GM18498 (cell line): Measurements from ENCODE around the gene PFDN1.
"Not testable (repeated sequence)": the region's sequence is repeated elsewhere in the genome, so short reads cannot be mapped to it uniquely, and the experiment has no call there.

Source experiments
- ATAC-seq: cut with Tn5 transposase; IDR thresholded peaks from one replicate; pipeline ENCODE4 v1.9.1; 2021; ENCODE audit warnings: mild to moderate bottlenecking, moderate library complexity; ENCODE audit not compliant: unreplicated experiment

The PFDN1 gene

GRCh38 chr5:140217299-140218026, 85.4 kb downstream of the PFDN1 start:
- ATAC-seq: no peak

- no peak for ATAC-seq
These were observed 86.3 kb downstream of the PFDN1 start for GRCh38 chr5:140216478-140217074.

GRCh38 chr5:140215276-140215675, 87.6 kb downstream of the PFDN1 start:
- ATAC-seq: no peak

DNA sequence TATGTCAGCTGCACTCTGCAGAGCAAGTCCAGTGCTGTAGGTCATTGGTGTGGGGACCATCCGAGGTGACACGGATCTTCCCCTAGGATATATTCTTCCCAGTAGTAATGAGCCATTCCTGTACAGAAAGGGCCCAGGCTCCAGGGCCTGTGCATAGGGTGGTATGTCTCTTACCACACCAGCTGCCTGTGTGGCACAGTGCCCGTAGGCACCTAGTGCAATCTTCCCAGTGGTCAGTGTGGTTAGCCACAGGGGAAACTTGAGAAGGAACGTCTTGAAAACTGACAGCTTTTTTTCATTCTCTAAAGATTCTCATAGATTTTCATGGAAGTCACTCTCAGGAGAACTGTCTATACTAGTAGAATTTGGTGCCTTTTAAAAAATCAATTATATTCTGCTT, 88.1 kb downstream of the PFDN1 start:
- ATAC-seq: no peak

DNA sequence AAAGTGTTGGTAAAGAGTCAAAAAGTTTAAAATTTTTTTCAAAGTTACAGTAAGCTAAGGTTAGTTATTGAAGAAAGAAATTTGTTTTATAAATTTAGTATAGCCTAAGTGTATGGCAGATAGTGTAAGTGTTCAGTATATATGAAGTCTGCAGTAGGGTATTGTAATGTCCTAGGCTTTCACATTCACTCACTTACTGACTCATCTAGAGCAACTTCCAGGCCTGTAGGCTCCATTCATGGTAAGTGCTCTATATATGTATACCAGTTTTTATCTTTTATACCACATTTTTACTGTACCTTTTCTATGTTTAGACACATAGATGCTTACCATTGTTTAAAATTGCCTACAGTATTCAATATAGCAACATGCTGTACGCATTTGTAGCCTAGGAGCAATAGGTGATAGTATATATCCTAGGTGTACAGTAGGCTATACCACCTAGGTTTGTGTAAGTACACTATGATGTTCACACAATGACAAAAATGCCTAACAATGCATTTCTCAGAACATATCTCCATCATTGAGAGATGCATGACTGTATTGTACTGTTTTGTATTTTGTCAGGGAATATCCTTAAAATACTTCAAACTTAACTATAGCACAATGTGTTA, 89.4 kb downstream of the PFDN1 start:
- peak; percentile 54 for ATAC-seq

GRCh38 chr5:140208065-140208464, 94.8 kb downstream of the PFDN1 start:
- ATAC-seq: no peak

GRCh38 chr5:140207250-140207964, 95.5 kb downstream of the PFDN1 start:
- ATAC-seq: peak; percentile 65

- no peak for ATAC-seq
These were observed 96.9 kb downstream of the PFDN1 start for GRCh38 chr5:140205952-140206351.

DNA sequence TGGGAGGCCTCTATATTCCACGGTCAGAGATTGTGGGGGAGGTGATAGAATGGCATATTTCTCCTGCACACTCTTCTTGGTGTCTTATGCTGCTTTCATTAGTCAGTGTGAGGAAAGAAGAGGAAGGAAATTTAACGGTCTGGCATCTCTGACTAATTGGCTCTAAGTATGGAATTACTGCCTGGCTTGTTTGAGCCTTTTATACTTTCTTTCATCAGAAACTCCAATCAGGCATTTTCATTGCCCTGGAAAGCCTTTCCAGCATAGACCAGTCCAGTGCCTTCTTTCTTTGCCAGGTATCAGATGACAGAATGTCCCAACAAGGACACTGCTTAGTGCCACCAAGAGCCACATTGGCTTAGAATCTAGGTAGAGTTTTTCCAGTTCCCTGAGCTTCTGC, 97.7 kb downstream of the PFDN1 start:
- ATAC-seq: no peak

- no peak for ATAC-seq
These were observed 100.3 kb downstream of the PFDN1 start for GRCh38 chr5:140202610-140203009.

GRCh38 chr5:140202078-140202477, 100.8 kb downstream of the PFDN1 start:
- ATAC-seq: no peak

- not testable (repeated sequence) for ATAC-seq
These were observed 104.0 kb downstream of the PFDN1 start for GRCh38 chr5:140198915-140199314.

GRCh38 chr5:140197023-140197422, 105.9 kb downstream of the PFDN1 start:
- ATAC-seq: no peak

DNA sequence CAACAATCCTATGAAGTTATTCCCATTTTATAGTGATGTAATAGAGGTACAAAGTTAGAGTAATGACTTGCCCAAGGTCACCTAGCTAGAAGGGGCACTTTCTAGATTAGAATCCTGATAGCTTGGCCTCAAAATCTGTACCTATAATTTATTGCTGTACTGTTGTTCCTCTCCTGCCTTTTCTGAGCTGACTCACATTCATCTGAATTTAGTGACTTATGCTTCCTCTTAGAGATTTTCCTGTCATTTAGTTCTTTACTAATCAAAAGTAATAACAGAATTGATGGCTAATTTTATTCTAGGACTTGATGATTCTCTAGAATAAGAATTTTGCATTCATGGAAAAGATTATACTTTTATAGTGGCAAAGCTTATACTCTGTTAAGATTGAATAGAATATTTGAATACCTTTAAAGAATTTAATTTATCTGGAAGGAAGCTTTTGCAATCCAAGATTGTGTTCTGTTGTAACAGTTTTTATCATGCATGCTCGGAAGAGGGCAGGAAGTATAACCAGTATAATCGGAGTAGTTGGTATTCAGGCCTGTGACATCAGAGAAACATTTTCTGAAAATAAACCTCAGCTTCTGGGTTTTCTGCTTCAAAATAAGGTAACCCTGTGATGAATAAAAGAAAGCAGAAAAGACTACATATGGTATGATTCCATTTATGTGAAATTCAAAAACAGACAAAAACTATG, 106.6 kb downstream of the PFDN1 start:
- ATAC-seq: no peak
